Osteocyte (in vitro differentiated cells): ENCODE data around the gene CIAPIN1. TPM values are rescaled to one million over a fixed set of nuclear protein-coding genes. Genes with fewer than 3 reads are reported as not detected.

ENCODE experiments used
- DNase-seq: peaks from one replicate; pipeline ENCODE4 v3.0.0; 2021; ENCODE audit warnings: mixed read lengths; ENCODE audit not compliant: unreplicated experiment; ENCODE audit errors: extremely low spot score
- H3K27ac Mint-ChIP-seq: one replicate; pipeline ENCODE4 v1.8.0; 2021; ENCODE audit warnings: mild to moderate bottlenecking, mixed read lengths; ENCODE audit not compliant: unreplicated experiment
- H3K27me3 Mint-ChIP-seq: one replicate; pipeline ENCODE4 v1.8.0; 2021; ENCODE audit warnings: mixed read lengths; ENCODE audit not compliant: unreplicated experiment
- H3K36me3 Mint-ChIP-seq: one replicate; pipeline ENCODE4 v1.8.0; 2021; ENCODE audit warnings: mixed read lengths; ENCODE audit not compliant: unreplicated experiment
- H3K4me1 Mint-ChIP-seq: one replicate; pipeline ENCODE4 v1.8.0; 2021; ENCODE audit warnings: mixed read lengths; ENCODE audit not compliant: unreplicated experiment
- H3K4me3 Mint-ChIP-seq: one replicate; pipeline ENCODE4 v1.8.0; 2021; ENCODE audit warnings: mild to moderate bottlenecking, moderate library complexity, mixed read lengths; ENCODE audit not compliant: unreplicated experiment
- H3K9me3 Mint-ChIP-seq: one replicate; pipeline ENCODE4 v1.8.0; 2021; ENCODE audit warnings: mixed read lengths; ENCODE audit not compliant: unreplicated experiment
- CTCF ChIP-seq: fragments of 200-600 bp; sonication (generic); IDR thresholded peaks from 2 replicates; pipeline ENCODE4 v1.5.0; 2021; ENCODE audit warnings: antibody characterized with exemption, mild to moderate bottlenecking, moderate library complexity
- total RNA-seq: library from RNA; stranded (reverse); gene quantifications from 2 replicates; pipeline ENCODE4 v1.2.1, GENCODE V29; 2021

The CIAPIN1 gene
- total RNA-seq, 1 donor from 2014 or later, result 52.2 TPM

- H3K27ac Mint-ChIP-seq, result peak overlapping the region; percentile 44
- DNase-seq, result no peak
- H3K9me3 Mint-ChIP-seq, result no peaks in the 10 kb centered on the region
- no peak for TF ChIP-seq CTCF
- H3K4me1 Mint-ChIP-seq, result peaks cover 30% of the 10 kb centered on the region
- peaks cover 19% of the 10 kb centered on the region for H3K27me3 Mint-ChIP-seq
- no peaks in the 10 kb centered on the region for H3K36me3 Mint-ChIP-seq
- no peak overlapping the region for H3K4me3 Mint-ChIP-seq
These were observed 60.7 kb downstream of the CIAPIN1 start for GRCh38 chr16:57386381-57386951.

- H3K4me1 Mint-ChIP-seq, result peaks cover 28% of the 10 kb centered on the region
- no peaks in the 10 kb centered on the region for H3K9me3 Mint-ChIP-seq
- H3K4me3 Mint-ChIP-seq, result no peak overlapping the region
- no peak overlapping the region for H3K27ac Mint-ChIP-seq
- DNase-seq, result no peak
- no peaks in the 10 kb centered on the region for H3K36me3 Mint-ChIP-seq
- H3K27me3 Mint-ChIP-seq, result peaks cover 8% of the 10 kb centered on the region
- no peak for TF ChIP-seq CTCF
These were observed 62.1 kb downstream of the CIAPIN1 start for GRCh38 chr16:57385083-57385482.

GRCh38 chr16:57384248-57385070 lies 62.7 kb downstream of the CIAPIN1 start:
- Mint-ChIP-seq H3K9me3 (no peaks in the 10 kb centered on the region), H3K36me3 (no peaks in the 10 kb centered on the region), H3K4me1 (peaks cover 28% of the 10 kb centered on the region), H3K27ac (no peak overlapping the region), H3K4me3 (no peak overlapping the region), H3K27me3 (peaks cover 3% of the 10 kb centered on the region)
- no peak for TF ChIP-seq CTCF
- no peak for DNase-seq

GRCh38 chr16:57383276-57384247 lies 63.6 kb downstream of the CIAPIN1 start:
- H3K9me3 Mint-ChIP-seq, result no peaks in the 10 kb centered on the region
- no peaks in the 10 kb centered on the region for H3K27me3 Mint-ChIP-seq
- no peak overlapping the region for H3K4me3 Mint-ChIP-seq
- no peaks in the 10 kb centered on the region for H3K36me3 Mint-ChIP-seq
- DNase-seq, result no peak
- TF ChIP-seq CTCF, result no peak
- H3K27ac Mint-ChIP-seq, result no peak overlapping the region
- H3K4me1 Mint-ChIP-seq, result peaks cover 28% of the 10 kb centered on the region
